Nephron (organoid): ENCODE measurements around the gene HSF2.

Experiments
- H3K27ac Mint-ChIP-seq, 3 experiments: 2 replicates each; pipeline ENCODE4 v1.8.0; 2020; ENCODE audit warnings: mixed read lengths in 3 of 3, mild to moderate bottlenecking in 2 of 3, moderate library complexity in 1 of 3
- H3K27me3 Mint-ChIP-seq: 2 replicates; pipeline ENCODE4 v1.8.0; 2021; ENCODE audit warnings: low read depth, mild to moderate bottlenecking, moderate library complexity, mixed read lengths
- H3K36me3 Mint-ChIP-seq: 2 replicates; pipeline ENCODE4 v1.8.0; 2020; ENCODE audit warnings: low read depth, mixed read lengths
- H3K4me1 Mint-ChIP-seq: 2 replicates; pipeline ENCODE4 v1.8.0; 2020; ENCODE audit warnings: mixed read lengths
- H3K4me3 Mint-ChIP-seq, 3 experiments: 2 replicates each; pipeline ENCODE4 v1.8.0; 2020; ENCODE audit warnings: mild to moderate bottlenecking in 3 of 3, mixed read lengths in 3 of 3, moderate library complexity in 2 of 3
- H3K9me3 Mint-ChIP-seq: 2 replicates; pipeline ENCODE4 v1.8.0; 2020; ENCODE audit warnings: mixed read lengths
- TF ChIP-seq, protein P1 (sequence below), 3 experiments: fragments of 200-600 bp; sonication (generic); IDR thresholded peaks; one replicate each; pipeline ENCODE4 v1.5.0; 2021; ENCODE audit warnings: antibody characterized with exemption in 3 of 3; ENCODE audit not compliant: unreplicated experiment in 3 of 3

The HSF2 gene

DNA sequence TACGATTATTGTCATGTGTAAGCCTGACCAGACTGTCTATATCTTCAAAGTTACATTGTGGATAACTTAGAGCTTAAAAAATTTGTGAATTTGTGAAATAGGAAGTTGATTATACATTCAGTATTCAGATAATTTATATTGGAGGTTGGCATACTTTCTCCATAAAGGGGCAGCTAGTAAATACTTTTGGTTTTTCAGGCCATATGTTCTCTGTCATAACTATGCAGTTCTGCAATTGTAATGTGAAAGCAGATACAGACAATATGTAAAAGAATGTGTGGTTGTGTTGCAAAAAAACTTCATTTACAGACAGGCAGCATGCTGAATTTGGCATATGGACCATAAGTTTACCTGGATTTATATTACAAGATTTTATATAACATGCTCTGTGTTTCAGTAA lies 29.3 kb downstream of the HSF2 start:
- Mint-ChIP-seq H3K4me1 (no peaks in the 10 kb centered on the region), H3K36me3 (peaks cover 80% of the 10 kb centered on the region), H3K4me3 (no peak overlapping the region), H3K27me3 (no peaks in the 10 kb centered on the region), H3K9me3 (no peaks in the 10 kb centered on the region), H3K27ac (no peak overlapping the region)
- TF ChIP-seq, protein P1, sequence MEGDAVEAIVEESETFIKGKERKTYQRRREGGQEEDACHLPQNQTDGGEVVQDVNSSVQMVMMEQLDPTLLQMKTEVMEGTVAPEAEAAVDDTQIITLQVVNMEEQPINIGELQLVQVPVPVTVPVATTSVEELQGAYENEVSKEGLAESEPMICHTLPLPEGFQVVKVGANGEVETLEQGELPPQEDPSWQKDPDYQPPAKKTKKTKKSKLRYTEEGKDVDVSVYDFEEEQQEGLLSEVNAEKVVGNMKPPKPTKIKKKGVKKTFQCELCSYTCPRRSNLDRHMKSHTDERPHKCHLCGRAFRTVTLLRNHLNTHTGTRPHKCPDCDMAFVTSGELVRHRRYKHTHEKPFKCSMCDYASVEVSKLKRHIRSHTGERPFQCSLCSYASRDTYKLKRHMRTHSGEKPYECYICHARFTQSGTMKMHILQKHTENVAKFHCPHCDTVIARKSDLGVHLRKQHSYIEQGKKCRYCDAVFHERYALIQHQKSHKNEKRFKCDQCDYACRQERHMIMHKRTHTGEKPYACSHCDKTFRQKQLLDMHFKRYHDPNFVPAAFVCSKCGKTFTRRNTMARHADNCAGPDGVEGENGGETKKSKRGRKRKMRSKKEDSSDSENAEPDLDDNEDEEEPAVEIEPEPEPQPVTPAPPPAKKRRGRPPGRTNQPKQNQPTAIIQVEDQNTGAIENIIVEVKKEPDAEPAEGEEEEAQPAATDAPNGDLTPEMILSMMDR (IDR thresholded peaks at IDR 0.05; ENCODE audit: unreplicated experiment in 3 of 3): no peak

DNA sequence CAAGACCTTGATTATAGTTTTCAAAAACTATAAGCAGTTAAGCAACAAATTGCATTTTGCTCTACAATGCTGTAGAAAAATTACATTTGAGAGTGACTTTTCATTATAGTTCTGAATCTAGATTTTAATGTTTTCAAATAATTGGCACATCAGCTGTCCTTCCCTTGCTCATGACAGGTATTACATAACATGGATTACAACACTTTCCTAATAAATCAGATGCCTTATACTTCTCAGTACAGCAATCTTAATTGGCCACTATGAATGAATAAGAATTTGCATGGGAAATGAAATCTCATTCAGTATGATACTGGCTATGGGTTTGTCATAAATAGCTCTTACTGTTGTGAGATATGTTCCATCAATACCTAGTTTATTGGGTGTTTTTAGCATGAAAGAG lies 29.9 kb downstream of the HSF2 start:
- Mint-ChIP-seq H3K4me1 (no peaks in the 10 kb centered on the region), H3K27ac (no peak overlapping the region), H3K4me3 (no peak overlapping the region), H3K27me3 (no peaks in the 10 kb centered on the region), H3K9me3 (no peaks in the 10 kb centered on the region), H3K36me3 (peaks cover 79% of the 10 kb centered on the region)
- TF ChIP-seq, protein P1 (IDR thresholded peaks at IDR 0.05; ENCODE audit: unreplicated experiment in 3 of 3): no peak

DNA sequence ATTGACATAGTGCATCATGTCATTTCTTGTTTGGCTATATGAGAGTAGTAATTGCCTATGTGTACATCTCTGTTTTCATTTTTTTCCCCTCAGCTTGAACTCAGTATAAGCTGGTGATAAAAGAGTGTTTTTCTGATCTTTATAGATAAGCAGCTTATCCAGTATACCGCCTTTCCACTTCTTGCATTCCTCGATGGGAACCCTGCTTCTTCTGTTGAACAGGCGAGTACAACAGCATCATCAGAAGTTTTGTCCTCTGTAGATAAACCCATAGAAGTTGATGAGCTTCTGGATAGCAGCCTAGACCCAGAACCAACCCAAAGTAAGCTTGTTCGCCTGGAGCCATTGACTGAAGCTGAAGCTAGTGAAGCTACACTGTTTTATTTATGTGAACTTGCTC lies 32.3 kb downstream of the HSF2 start:
- Mint-ChIP-seq H3K4me3 (no peak overlapping the region), H3K27ac (no peak overlapping the region), H3K36me3 (peaks cover 74% of the 10 kb centered on the region), H3K27me3 (no peaks in the 10 kb centered on the region), H3K9me3 (peaks cover 5% of the 10 kb centered on the region), H3K4me1 (no peaks in the 10 kb centered on the region)
- TF ChIP-seq, protein P1 (IDR thresholded peaks at IDR 0.05; ENCODE audit: unreplicated experiment in 3 of 3): no peak

DNA sequence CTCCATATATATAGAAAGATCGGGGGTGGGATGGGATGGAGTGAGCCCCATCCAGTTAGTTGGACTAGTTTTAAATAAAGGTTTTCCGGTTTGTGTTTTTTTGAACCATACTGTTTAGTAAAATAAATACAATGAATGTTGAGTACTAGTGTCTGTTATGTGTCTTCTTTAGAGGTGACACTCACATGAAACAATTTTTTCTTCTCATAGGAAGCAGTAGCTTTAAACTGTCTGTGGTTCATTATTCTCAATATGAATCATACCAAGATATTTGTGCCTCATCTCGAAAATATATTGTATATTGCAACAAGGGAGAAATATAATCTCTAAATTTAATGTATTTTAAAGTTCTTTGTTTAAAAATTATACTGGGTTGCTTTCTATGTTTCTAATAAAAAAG lies 33.4 kb downstream of the HSF2 start:
- Mint-ChIP-seq H3K27ac (no peak overlapping the region), H3K9me3 (peaks cover 14% of the 10 kb centered on the region), H3K4me1 (no peaks in the 10 kb centered on the region), H3K4me3 (no peak overlapping the region), H3K27me3 (no peaks in the 10 kb centered on the region), H3K36me3 (peaks cover 76% of the 10 kb centered on the region)
- TF ChIP-seq, protein P1 (IDR thresholded peaks at IDR 0.05; ENCODE audit: unreplicated experiment in 3 of 3): no peak

DNA sequence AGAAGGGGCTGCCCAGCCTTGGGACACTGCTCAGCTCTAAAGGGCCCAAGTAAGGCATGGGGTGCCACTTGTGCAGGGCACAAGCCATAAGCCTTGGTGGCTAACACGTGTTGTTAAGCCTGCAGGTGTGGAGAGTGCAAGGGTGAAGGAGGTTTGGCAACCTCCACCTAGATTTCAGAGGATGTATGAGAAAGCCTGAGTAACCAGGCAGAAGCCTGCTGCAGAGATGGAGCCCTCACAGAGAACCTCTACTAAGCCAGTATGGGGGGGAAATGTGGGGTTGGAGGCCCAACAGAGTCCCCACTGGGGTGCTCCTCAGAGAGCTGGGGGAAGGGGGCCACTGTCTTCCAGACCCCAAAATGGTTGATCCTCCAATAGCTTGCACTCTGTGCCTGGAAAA lies 39.5 kb downstream of the HSF2 start:
- H3K4me1 Mint-ChIP-seq: no peaks in the 10 kb centered on the region
- H3K4me3 Mint-ChIP-seq: no peak overlapping the region
- H3K36me3 Mint-ChIP-seq: peaks cover 80% of the 10 kb centered on the region
- H3K27me3 Mint-ChIP-seq: no peaks in the 10 kb centered on the region
- H3K27ac Mint-ChIP-seq: no peak overlapping the region
- TF ChIP-seq, protein P1 (IDR thresholded peaks at IDR 0.05; ENCODE audit: unreplicated experiment in 3 of 3): no peak
- peaks cover 45% of the 10 kb centered on the region for H3K9me3 Mint-ChIP-seq

DNA sequence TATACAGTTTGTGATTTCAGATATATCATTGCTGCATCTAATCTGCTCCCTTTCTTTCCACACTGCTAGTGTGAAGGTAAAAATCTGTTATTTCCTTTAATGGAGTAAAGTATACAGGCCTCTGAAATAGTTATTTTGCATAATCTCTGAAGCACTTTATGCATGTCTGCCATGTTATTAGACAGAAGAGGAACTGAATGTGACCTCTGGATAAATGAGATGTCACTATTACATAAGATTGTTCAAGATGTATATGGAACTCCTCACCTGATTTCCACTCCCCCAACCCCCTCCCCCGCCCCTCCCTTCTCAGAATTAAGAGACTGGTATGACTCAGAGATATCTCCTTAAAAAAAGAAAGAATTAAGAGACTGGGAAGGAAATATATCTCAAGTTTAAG lies 45.8 kb downstream of the HSF2 start:
- Mint-ChIP-seq H3K4me1 (peaks cover 6% of the 10 kb centered on the region), H3K36me3 (peaks cover 75% of the 10 kb centered on the region), H3K9me3 (peaks cover 10% of the 10 kb centered on the region), H3K27me3 (no peaks in the 10 kb centered on the region), H3K4me3 (no peak overlapping the region), H3K27ac (no peak overlapping the region)
- TF ChIP-seq, protein P1 (IDR thresholded peaks at IDR 0.05; ENCODE audit: unreplicated experiment in 3 of 3): no peak
